ENCODE data around the gene INSM2. TPM values are rescaled to one million over a fixed set of nuclear protein-coding genes. Genes with fewer than 3 reads are reported as not detected.

INSM2 gene
- total RNA-seq, 4 donors from 2014 or later: 0.07 TPM; not detected in 3

DNA sequence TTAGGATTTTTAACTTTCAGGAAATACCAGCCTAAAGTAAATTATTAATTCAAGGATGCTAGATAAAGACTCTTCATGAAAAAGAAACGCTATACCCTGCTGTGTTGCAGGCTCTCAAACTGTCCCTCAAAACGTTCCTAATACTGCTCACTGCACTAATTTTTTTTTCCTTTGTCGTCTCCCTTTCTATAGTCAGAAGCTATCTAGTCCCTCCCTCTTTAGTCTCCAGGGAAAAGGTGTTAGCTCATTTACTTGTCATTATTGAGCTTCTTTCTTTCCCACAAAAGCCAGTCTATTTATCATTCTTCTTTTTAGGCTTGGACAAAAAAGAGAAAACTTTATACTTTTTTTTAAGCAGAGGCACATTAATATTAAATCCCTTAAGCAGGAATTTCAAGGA, 30.3 kb upstream of the INSM2 start:
- TF ChIP-seq POLR2A (IDR thresholded peaks at IDR 0.05) (no peak), CTCF (IDR thresholded peaks at IDR 0.05) (no peak)
- Histone ChIP-seq H3K4me1 (no peaks in the 10 kb centered on the region), H3K4me3 (no peak overlapping the region), H3K9me3 (no peaks in the 10 kb centered on the region), H3K27me3 (no peaks in the 10 kb centered on the region), H3K27ac (no peak overlapping the region), H3K36me3 (no peaks in the 10 kb centered on the region)
- DNase-seq: no peak
- intact Hi-C loops (cut with DNase I; ENCODE audit: low total_unique reads): no loop called here

DNA sequence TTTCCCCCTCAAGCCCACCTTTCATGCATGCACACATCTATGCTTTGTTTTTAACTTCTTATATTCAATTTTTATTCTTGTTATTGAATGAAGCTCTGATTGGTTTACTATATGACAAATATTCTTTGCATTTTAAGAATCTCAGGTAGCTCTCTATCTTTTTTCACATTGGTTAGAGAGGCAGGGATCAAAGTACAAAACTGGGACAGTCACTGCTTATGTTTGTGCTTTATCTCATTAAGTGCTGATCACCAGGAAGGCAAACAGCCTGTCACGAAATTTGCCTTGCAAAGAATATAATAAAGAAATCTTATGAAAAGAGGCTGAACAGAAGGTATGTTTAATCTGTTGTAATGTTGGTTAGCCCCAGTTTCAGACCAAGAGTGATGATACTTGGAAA, 29.7 kb upstream of the INSM2 start:
- TF ChIP-seq CTCF (IDR thresholded peaks at IDR 0.05) (no peak), POLR2A (IDR thresholded peaks at IDR 0.05) (no peak)
- Histone ChIP-seq H3K27me3 (no peaks in the 10 kb centered on the region), H3K4me1 (no peaks in the 10 kb centered on the region), H3K27ac (no peak overlapping the region), H3K36me3 (no peaks in the 10 kb centered on the region), H3K4me3 (no peak overlapping the region), H3K9me3 (no peaks in the 10 kb centered on the region)
- no peak for DNase-seq
- intact Hi-C loops (cut with DNase I; ENCODE audit: low total_unique reads): no loop called here

GRCh38 chr14:35506461-35506860, 27.5 kb upstream of the INSM2 start:
- intact Hi-C loops (cut with DNase I; ENCODE audit: low total_unique reads): no loop called here
- DNase-seq: no peak
- TF ChIP-seq CTCF (IDR thresholded peaks at IDR 0.05) (no peak), POLR2A (IDR thresholded peaks at IDR 0.05) (no peak)
- Histone ChIP-seq H3K4me1 (no peaks in the 10 kb centered on the region), H3K36me3 (no peaks in the 10 kb centered on the region), H3K4me3 (no peak overlapping the region), H3K9me3 (no peaks in the 10 kb centered on the region), H3K27me3 (no peaks in the 10 kb centered on the region), H3K27ac (no peak overlapping the region)

DNA sequence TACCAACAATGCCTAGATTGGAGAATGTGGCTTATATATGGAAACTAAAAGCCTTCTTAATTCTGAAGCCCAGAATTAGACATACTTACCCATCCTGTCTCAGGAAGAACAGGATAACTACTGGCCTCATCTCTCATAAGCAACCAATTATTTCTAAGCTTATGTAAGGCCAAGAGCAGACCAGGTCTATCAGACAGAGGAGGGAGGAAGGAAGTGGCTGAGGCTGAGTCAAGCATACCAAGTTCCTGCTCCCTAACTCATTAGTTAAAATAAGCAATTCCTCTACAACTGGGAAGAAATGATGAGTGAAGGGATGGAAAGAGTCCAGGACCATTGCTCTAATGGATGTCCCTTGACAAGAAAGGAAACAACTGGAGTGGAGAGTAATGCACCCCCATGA, 27.0 kb upstream of the INSM2 start:
- DNase-seq: no peak
- Histone ChIP-seq H3K9me3 (no peaks in the 10 kb centered on the region), H3K27ac (no peak overlapping the region), H3K4me1 (no peaks in the 10 kb centered on the region), H3K27me3 (no peaks in the 10 kb centered on the region), H3K4me3 (no peak overlapping the region), H3K36me3 (no peaks in the 10 kb centered on the region)
- intact Hi-C loops (cut with DNase I; ENCODE audit: low total_unique reads): no loop called here
- TF ChIP-seq POLR2A (IDR thresholded peaks at IDR 0.05): no peak

GRCh38 chr14:35509846-35510245, 24.1 kb upstream of the INSM2 start:
- Histone ChIP-seq H3K4me3 (no peak overlapping the region), H3K27ac (no peak overlapping the region), H3K9me3 (no peaks in the 10 kb centered on the region), H3K4me1 (no peaks in the 10 kb centered on the region), H3K27me3 (no peaks in the 10 kb centered on the region), H3K36me3 (no peaks in the 10 kb centered on the region)
- TF ChIP-seq POLR2A (IDR thresholded peaks at IDR 0.05) (no peak), CTCF (IDR thresholded peaks at IDR 0.05) (no peak)
- intact Hi-C loops (cut with DNase I; ENCODE audit: low total_unique reads): no loop called here
- no peak for DNase-seq

- Histone ChIP-seq H3K27me3 (no peaks in the 10 kb centered on the region), H3K36me3 (no peaks in the 10 kb centered on the region), H3K4me1 (no peaks in the 10 kb centered on the region), H3K27ac (no peak overlapping the region), H3K9me3 (no peaks in the 10 kb centered on the region), H3K4me3 (no peak overlapping the region)
- no peak for TF ChIP-seq CTCF (IDR thresholded peaks at IDR 0.05)
- no peak for TF ChIP-seq POLR2A (IDR thresholded peaks at IDR 0.05)
- intact Hi-C loops (cut with DNase I; ENCODE audit: low total_unique reads): no loop called here
- DNase-seq: no peak
Measured at GRCh38 chr14:35512765-35513164, 21.2 kb upstream of the INSM2 start.
